K562 (cell line): ENCODE results near the gene ZNF865. TPM values are rescaled to one million over a fixed set of nuclear protein-coding genes. Genes with fewer than 3 reads are reported as not detected.
A peak's percentile ranks its signal among the peaks of the same experiment; 100 is the strongest.

Experiments
- ARID2 ChIP-seq: fragments of 450-650 bp; IDR thresholded peaks from 2 replicates; pipeline ENCODE4 v1.6.1; 2017; ENCODE audit warnings: antibody characterized with exemption, mild to moderate bottlenecking
- CXXC5 ChIP-seq: fragments of 250-450 bp; sonication (Bioruptor Pico); IDR thresholded peaks from 2 replicates; pipeline ENCODE4 v1.8.0; 2022; ENCODE audit warnings: inconsistent platforms, mild to moderate bottlenecking, moderate library complexity
- HOXB6 ChIP-seq: fragments of 250-450 bp; sonication (Bioruptor Pico); IDR thresholded peaks from 2 replicates; pipeline ENCODE4 v1.5.1; 2022; ENCODE audit warnings: mild to moderate bottlenecking, borderline replicate concordance
- KDM1A ChIP-seq, 2 experiments: fragments of 450-650 bp; IDR thresholded peaks; 2 replicates each; pipeline ENCODE4 v1.6.1; 2016; ENCODE audit warnings: mild to moderate bottlenecking in 2 of 2
- KHSRP ChIP-seq: fragments of 450-650 bp; IDR thresholded peaks from 2 replicates; pipeline ENCODE4 v1.6.1; 2017
- NELFE ChIP-seq: IDR thresholded peaks from 2 replicates; pipeline ENCODE4 v1.6.1; 2011; ENCODE audit warnings: mild to moderate bottlenecking; ENCODE audit not compliant: insufficient read depth, insufficient read length
- PPARD ChIP-seq: fragments of 250-450 bp; sonication (Bioruptor Pico); IDR thresholded peaks from 2 replicates; pipeline ENCODE4 v1.8.0; 2022; ENCODE audit warnings: inconsistent platforms, mild to moderate bottlenecking, moderate library complexity
- PTTG1 ChIP-seq: fragments of 450-650 bp; IDR thresholded peaks from 2 replicates; pipeline ENCODE4 v1.6.1; 2016; ENCODE audit warnings: low read depth, mild to moderate bottlenecking, missing genetic modification characterization, missing compliant biosample characterization
- PYGO2 ChIP-seq: fragments of 450-650 bp; IDR thresholded peaks from 2 replicates; pipeline ENCODE4 v1.6.1; 2016; ENCODE audit warnings: mild to moderate bottlenecking, missing genetic modification characterization, moderate library complexity, missing compliant biosample characterization
- RUNX1 ChIP-seq: sonication (generic); IDR thresholded peaks from 2 replicates; pipeline ENCODE4 v1.6.1; 2016; ENCODE audit warnings: antibody characterized with exemption, low read depth
- SMAD1 ChIP-seq: fragments of 150-350 bp; IDR thresholded peaks from 2 replicates; pipeline ENCODE4 v1.6.1; 2014; ENCODE audit warnings: low read length, low read depth; ENCODE audit not compliant: partially characterized antibody
- TEAD2 ChIP-seq: fragments of 450-650 bp; IDR thresholded peaks from 2 replicates; pipeline ENCODE4 v1.6.1; 2016; ENCODE audit warnings: missing genetic modification characterization, control low read depth, missing compliant biosample characterization
- ZNF224 ChIP-seq: sonication (generic); formaldehyde crosslinking; IDR thresholded peaks from 2 replicates; pipeline ENCODE4 v1.8.0; 2022; ENCODE audit warnings: mild to moderate bottlenecking, missing genetic modification reagents
- ZNF23 ChIP-seq: fragments of 250-450 bp; sonication (Bioruptor Pico); IDR thresholded peaks from 2 replicates; pipeline ENCODE4 v1.4.0; 2020; ENCODE audit warnings: mild to moderate bottlenecking
- ZNF561 ChIP-seq: fragments of 450-650 bp; formaldehyde crosslinking; conservative IDR thresholded peaks from 2 replicates; pipeline ENCODE4 v1.4.0; 2020; ENCODE audit warnings: mild to moderate bottlenecking, moderate library complexity
- ZNF644 ChIP-seq: fragments of 200-800 bp; sonication (Bioruptor generic); IDR thresholded peaks from 2 replicates; pipeline ENCODE4 v1.6.1; 2016; ENCODE audit warnings: low read depth, missing genetic modification characterization, missing compliant biosample characterization
- polyA plus RNA-seq, 8 experiments: library from polyadenylated mRNA; depleted of rRNA in 4 of 8; stranded (reverse) in 5 of 8; unstranded in 3 of 8; fragments of >200 nt; fragmentation: Nextera tagmentation in 2 of 8; fragmentation: Illumina TruSeq in 1 of 8; extraction: Ambion mirVana in 2 of 8; extraction: Trizol in 1 of 8; gene quantifications; 2 replicates each; pipeline versions ENCODE4 v1.2.1 to v1.2.3, GENCODE V29; 2011 to 2014; ENCODE audit warnings: inconsistent platforms in 1 of 8, missing spikeins in 1 of 8
- total RNA-seq, 7 experiments: library from RNA; depleted of rRNA in 6 of 7; stranded (reverse); fragments of >200 nt in 6 of 7; fragmentation: Illumina TruSeq in 2 of 7; extraction: Trizol in 2 of 7; gene quantifications; 2 replicates each; pipeline versions ENCODE4 v1.2.1 to v1.2.3, GENCODE V29; 2011 to 2021; ENCODE audit warnings: low replicate concordance in 1 of 7
- TF ChIP-seq, protein P1 (sequence below): fragments of 450-650 bp; IDR thresholded peaks from 2 replicates; pipeline ENCODE4 v1.6.1; 2018; ENCODE audit not compliant: partially characterized antibody
- TF ChIP-seq, protein P2 (sequence below): fragments of 450-650 bp; formaldehyde crosslinking; IDR thresholded peaks from 2 replicates; pipeline ENCODE4 v1.4.0; 2022; ENCODE audit warnings: mild to moderate bottlenecking, moderate library complexity
- TF ChIP-seq, protein P3 (sequence below): sonication (generic); formaldehyde crosslinking; IDR thresholded peaks from 2 replicates; pipeline ENCODE4 v1.8.0; 2023; ENCODE audit warnings: mild to moderate bottlenecking, missing genetic modification reagents

The ZNF865 gene
- total and polyA plus RNA-seq, 9 of the 15 experiments (the other 6 are each of a cell fraction or from before 2014, with no cell fraction given) = 0.40 to 18.8 (median 1.6) TPM; not detected in 2

- TF ChIP-seq, protein P1, sequence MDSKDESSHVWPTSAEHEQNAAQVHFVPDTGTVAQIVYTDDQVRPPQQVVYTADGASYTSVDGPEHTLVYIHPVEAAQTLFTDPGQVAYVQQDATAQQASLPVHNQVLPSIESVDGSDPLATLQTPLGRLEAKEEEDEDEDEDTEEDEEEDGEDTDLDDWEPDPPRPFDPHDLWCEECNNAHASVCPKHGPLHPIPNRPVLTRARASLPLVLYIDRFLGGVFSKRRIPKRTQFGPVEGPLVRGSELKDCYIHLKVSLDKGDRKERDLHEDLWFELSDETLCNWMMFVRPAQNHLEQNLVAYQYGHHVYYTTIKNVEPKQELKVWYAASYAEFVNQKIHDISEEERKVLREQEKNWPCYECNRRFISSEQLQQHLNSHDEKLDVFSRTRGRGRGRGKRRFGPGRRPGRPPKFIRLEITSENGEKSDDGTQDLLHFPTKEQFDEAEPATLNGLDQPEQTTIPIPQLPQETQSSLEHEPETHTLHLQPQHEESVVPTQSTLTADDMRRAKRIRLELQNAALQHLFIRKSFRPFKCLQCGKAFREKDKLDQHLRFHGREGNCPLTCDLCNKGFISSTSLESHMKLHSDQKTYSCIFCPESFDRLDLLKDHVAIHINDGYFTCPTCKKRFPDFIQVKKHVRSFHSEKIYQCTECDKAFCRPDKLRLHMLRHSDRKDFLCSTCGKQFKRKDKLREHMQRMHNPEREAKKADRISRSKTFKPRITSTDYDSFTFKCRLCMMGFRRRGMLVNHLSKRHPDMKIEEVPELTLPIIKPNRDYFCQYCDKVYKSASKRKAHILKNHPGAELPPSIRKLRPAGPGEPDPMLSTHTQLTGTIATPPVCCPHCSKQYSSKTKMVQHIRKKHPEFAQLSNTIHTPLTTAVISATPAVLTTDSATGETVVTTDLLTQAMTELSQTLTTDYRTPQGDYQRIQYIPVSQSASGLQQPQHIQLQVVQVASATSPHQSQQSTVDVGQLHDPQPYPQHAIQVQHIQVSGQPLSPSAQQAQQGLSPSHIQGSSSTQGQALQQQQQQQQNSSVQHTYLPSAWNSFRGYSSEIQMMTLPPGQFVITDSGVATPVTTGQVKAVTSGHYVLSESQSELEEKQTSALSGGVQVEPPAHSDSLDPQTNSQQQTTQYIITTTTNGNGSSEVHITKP = no peak
- no peak for TF ChIP-seq KHSRP
- TF ChIP-seq SMAD1 = peak; percentile 13
- TF ChIP-seq PYGO2 (tag) = no peak
- TF ChIP-seq PTTG1 (tag) = no peak
- TF ChIP-seq PPARD = no peak
- no peak for TF ChIP-seq HOXB6
- TF ChIP-seq, protein P2, sequence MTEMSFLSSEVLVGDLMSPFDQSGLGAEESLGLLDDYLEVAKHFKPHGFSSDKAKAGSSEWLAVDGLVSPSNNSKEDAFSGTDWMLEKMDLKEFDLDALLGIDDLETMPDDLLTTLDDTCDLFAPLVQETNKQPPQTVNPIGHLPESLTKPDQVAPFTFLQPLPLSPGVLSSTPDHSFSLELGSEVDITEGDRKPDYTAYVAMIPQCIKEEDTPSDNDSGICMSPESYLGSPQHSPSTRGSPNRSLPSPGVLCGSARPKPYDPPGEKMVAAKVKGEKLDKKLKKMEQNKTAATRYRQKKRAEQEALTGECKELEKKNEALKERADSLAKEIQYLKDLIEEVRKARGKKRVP (CRISPR knock-in tag) = no peak; the same call in 1 of the 2 replicates
- TF ChIP-seq NELFE = no peak
- no peak for TF ChIP-seq TEAD2 (tag)
- no peak for TF ChIP-seq RUNX1
- no peak for TF ChIP-seq ARID2
- peak; percentile 94 for TF ChIP-seq CXXC5
- no peak for TF ChIP-seq ZNF561 (CRISPR knock-in tag)
- TF ChIP-seq, protein P3, sequence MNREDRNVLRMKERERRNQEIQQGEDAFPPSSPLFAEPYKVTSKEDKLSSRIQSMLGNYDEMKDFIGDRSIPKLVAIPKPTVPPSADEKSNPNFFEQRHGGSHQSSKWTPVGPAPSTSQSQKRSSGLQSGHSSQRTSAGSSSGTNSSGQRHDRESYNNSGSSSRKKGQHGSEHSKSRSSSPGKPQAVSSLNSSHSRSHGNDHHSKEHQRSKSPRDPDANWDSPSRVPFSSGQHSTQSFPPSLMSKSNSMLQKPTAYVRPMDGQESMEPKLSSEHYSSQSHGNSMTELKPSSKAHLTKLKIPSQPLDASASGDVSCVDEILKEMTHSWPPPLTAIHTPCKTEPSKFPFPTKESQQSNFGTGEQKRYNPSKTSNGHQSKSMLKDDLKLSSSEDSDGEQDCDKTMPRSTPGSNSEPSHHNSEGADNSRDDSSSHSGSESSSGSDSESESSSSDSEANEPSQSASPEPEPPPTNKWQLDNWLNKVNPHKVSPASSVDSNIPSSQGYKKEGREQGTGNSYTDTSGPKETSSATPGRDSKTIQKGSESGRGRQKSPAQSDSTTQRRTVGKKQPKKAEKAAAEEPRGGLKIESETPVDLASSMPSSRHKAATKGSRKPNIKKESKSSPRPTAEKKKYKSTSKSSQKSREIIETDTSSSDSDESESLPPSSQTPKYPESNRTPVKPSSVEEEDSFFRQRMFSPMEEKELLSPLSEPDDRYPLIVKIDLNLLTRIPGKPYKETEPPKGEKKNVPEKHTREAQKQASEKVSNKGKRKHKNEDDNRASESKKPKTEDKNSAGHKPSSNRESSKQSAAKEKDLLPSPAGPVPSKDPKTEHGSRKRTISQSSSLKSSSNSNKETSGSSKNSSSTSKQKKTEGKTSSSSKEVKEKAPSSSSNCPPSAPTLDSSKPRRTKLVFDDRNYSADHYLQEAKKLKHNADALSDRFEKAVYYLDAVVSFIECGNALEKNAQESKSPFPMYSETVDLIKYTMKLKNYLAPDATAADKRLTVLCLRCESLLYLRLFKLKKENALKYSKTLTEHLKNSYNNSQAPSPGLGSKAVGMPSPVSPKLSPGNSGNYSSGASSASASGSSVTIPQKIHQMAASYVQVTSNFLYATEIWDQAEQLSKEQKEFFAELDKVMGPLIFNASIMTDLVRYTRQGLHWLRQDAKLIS (CRISPR knock-in tag) = no peak
- TF ChIP-seq ZNF23 (CRISPR knock-in tag) = no peak
- TF ChIP-seq ZNF224 (CRISPR knock-in tag) = no peak
- TF ChIP-seq KDM1A (IDR thresholded peaks at IDR 0.05) = no peak
- TF ChIP-seq ZNF644 (tag) = no peak
Measured at GRCh38 chr19:55654868-55655647, 49.6 kb downstream of the ZNF865 start, which contains the start of gene U2AF2 (continued).
